T-helper 17 cell (primary cell): ENCODE data around the gene FHIT. TPM values are rescaled to one million over a fixed set of nuclear protein-coding genes. Genes with fewer than 3 reads are reported as not detected.

Experiments
- ATAC-seq: fragments of 150-1000 bp; cut with Tn5 transposase; 2 replicates; pipeline ENCODE4 v1.10.0; 2021; ENCODE audit warnings: mild to moderate bottlenecking, moderate library complexity
- DNase-seq, 3 donors: peaks; one replicate each; pipeline versions ENCODE4 v3.0.0 to v3.0.0-alpha.2; 2020 to 2021
- H3K9me3 ChIP-seq: one replicate; pipeline ENCODE4 v1.7.0; 2013; ENCODE audit warnings: low read length, mild to moderate bottlenecking; ENCODE audit not compliant: control insufficient read depth, poor library complexity, severe bottlenecking
- H3K27ac Mint-ChIP-seq: one replicate; pipeline ENCODE4 v1.8.0; 2022; ENCODE audit warnings: mild to moderate bottlenecking, moderate library complexity, mixed read lengths
- H3K27me3 Mint-ChIP-seq: one replicate; pipeline ENCODE4 v1.8.0; 2022; ENCODE audit warnings: mixed read lengths
- H3K36me3 Mint-ChIP-seq: one replicate; pipeline ENCODE4 v1.8.0; 2022; ENCODE audit warnings: low read depth, mixed read lengths
- H3K4me1 Mint-ChIP-seq: one replicate; pipeline ENCODE4 v1.8.0; 2022; ENCODE audit warnings: mild to moderate bottlenecking, mixed read lengths
- H3K4me3 Mint-ChIP-seq: one replicate; pipeline ENCODE4 v1.8.0; 2022; ENCODE audit warnings: mild to moderate bottlenecking, moderate library complexity, mixed read lengths
- total RNA-seq, 4 donors: library from RNA in 2 of 4; stranded (reverse) in 2 of 4; gene quantifications; one replicate each; pipeline ENCODE4 v1.2.3 and lab custom pipeline; 2022 to 2026

Gene FHIT
- total RNA-seq, 2 donors from 2014 or later = 18.8 to 28.6 TPM

- no peak overlapping the region for H3K27ac Mint-ChIP-seq
- no peaks in the 10 kb centered on the region for H3K27me3 Mint-ChIP-seq
- DNase-seq (no peak), ATAC-seq (no peak)
- no peak overlapping the region for H3K4me3 Mint-ChIP-seq
- H3K36me3 Mint-ChIP-seq = no peaks in the 10 kb centered on the region
- no peaks in the 10 kb centered on the region for H3K9me3 ChIP-seq
- H3K4me1 Mint-ChIP-seq = no peaks in the 10 kb centered on the region
These were observed 824.1 kb downstream of the FHIT start for GRCh38 chr3:60427109-60427508.

GRCh38 chr3:60424942-60425341, 826.3 kb downstream of the FHIT start:
- no peak overlapping the region for H3K4me3 Mint-ChIP-seq
- no peak for DNase-seq
- H3K4me1 Mint-ChIP-seq = no peaks in the 10 kb centered on the region
- H3K36me3 Mint-ChIP-seq = no peaks in the 10 kb centered on the region
- no peaks in the 10 kb centered on the region for H3K27me3 Mint-ChIP-seq
- no peak for ATAC-seq
- no peaks in the 10 kb centered on the region for H3K9me3 ChIP-seq
- H3K27ac Mint-ChIP-seq = no peak overlapping the region

- DNase-seq (no peak), ATAC-seq (no peak)
- no peaks in the 10 kb centered on the region for H3K9me3 ChIP-seq
- Mint-ChIP-seq H3K27me3 (no peaks in the 10 kb centered on the region), H3K4me1 (no peaks in the 10 kb centered on the region), H3K4me3 (no peak overlapping the region), H3K36me3 (no peaks in the 10 kb centered on the region), H3K27ac (no peak overlapping the region)
These were observed 827.2 kb downstream of the FHIT start for GRCh38 chr3:60424034-60424433.

- DNase-seq = no peak
- Mint-ChIP-seq H3K4me3 (no peak overlapping the region), H3K36me3 (no peaks in the 10 kb centered on the region), H3K4me1 (no peaks in the 10 kb centered on the region), H3K27ac (no peak overlapping the region), H3K27me3 (no peaks in the 10 kb centered on the region)
- no peaks in the 10 kb centered on the region for H3K9me3 ChIP-seq
- no peak for ATAC-seq
These were observed 827.7 kb downstream of the FHIT start for GRCh38 chr3:60423556-60423955.

GRCh38 chr3:60421749-60422446, 829.4 kb downstream of the FHIT start:
- H3K9me3 ChIP-seq = no peaks in the 10 kb centered on the region
- Mint-ChIP-seq H3K4me3 (no peak overlapping the region), H3K27ac (no peak overlapping the region), H3K27me3 (no peaks in the 10 kb centered on the region), H3K36me3 (no peaks in the 10 kb centered on the region), H3K4me1 (no peaks in the 10 kb centered on the region)
- ATAC-seq = no peak
- no peak for DNase-seq

- Mint-ChIP-seq H3K27ac (no peak overlapping the region), H3K36me3 (no peaks in the 10 kb centered on the region)
These were observed 833.7 kb downstream of the FHIT start for GRCh38 chr3:60417576-60417975.

GRCh38 chr3:60414011-60414410, 837.2 kb downstream of the FHIT start:
- Mint-ChIP-seq H3K27ac (no peak overlapping the region), H3K36me3 (no peaks in the 10 kb centered on the region), H3K4me3 (no peak overlapping the region), H3K27me3 (no peaks in the 10 kb centered on the region), H3K4me1 (no peaks in the 10 kb centered on the region)
- DNase-seq = no peak
- ATAC-seq = no peak
- no peaks in the 10 kb centered on the region for H3K9me3 ChIP-seq

More at GRCh38 chr3:60417576-60417975, 833.7 kb downstream of the FHIT start:
- Mint-ChIP-seq H3K4me1 (no peaks in the 10 kb centered on the region), H3K27me3 (no peaks in the 10 kb centered on the region), H3K4me3 (no peak overlapping the region)
- no peak for ATAC-seq
- DNase-seq = no peak
- H3K9me3 ChIP-seq = no peaks in the 10 kb centered on the region

GRCh38 chr3:60413551-60413950, 837.7 kb downstream of the FHIT start:
- ATAC-seq = no peak
- Mint-ChIP-seq H3K27ac (no peak overlapping the region), H3K36me3 (no peaks in the 10 kb centered on the region), H3K4me1 (no peaks in the 10 kb centered on the region), H3K4me3 (no peak overlapping the region), H3K27me3 (no peaks in the 10 kb centered on the region)
- no peak for DNase-seq
- no peaks in the 10 kb centered on the region for H3K9me3 ChIP-seq

GRCh38 chr3:60403866-60404265, 847.4 kb downstream of the FHIT start:
- no peak for DNase-seq
- H3K27me3 Mint-ChIP-seq = peaks cover 5% of the 10 kb centered on the region
- H3K4me1 Mint-ChIP-seq = no peaks in the 10 kb centered on the region
- H3K4me3 Mint-ChIP-seq = no peak overlapping the region
- no peaks in the 10 kb centered on the region for H3K36me3 Mint-ChIP-seq
- H3K27ac Mint-ChIP-seq = no peak overlapping the region
- H3K9me3 ChIP-seq = no peaks in the 10 kb centered on the region
- ATAC-seq = no peak

GRCh38 chr3:60402931-60403330, 848.3 kb downstream of the FHIT start:
- peaks cover 5% of the 10 kb centered on the region for H3K27me3 Mint-ChIP-seq
- no peaks in the 10 kb centered on the region for H3K4me1 Mint-ChIP-seq
- DNase-seq (no peak), ATAC-seq (no peak)
- H3K9me3 ChIP-seq = no peaks in the 10 kb centered on the region
- H3K4me3 Mint-ChIP-seq = no peak overlapping the region
- H3K36me3 Mint-ChIP-seq = no peaks in the 10 kb centered on the region
- H3K27ac Mint-ChIP-seq = no peak overlapping the region

GRCh38 chr3:60399861-60400845, 851.1 kb downstream of the FHIT start:
- Mint-ChIP-seq H3K36me3 (no peaks in the 10 kb centered on the region), H3K27me3 (peaks cover 5% of the 10 kb centered on the region), H3K4me3 (no peak overlapping the region), H3K4me1 (no peaks in the 10 kb centered on the region), H3K27ac (no peak overlapping the region)
- H3K9me3 ChIP-seq = no peaks in the 10 kb centered on the region
- DNase-seq = no peak
- no peak for ATAC-seq

- H3K9me3 ChIP-seq = no peaks in the 10 kb centered on the region
- ATAC-seq (no peak), DNase-seq (no peak)
- no peaks in the 10 kb centered on the region for H3K4me1 Mint-ChIP-seq
- no peaks in the 10 kb centered on the region for H3K36me3 Mint-ChIP-seq
- peaks cover 5% of the 10 kb centered on the region for H3K27me3 Mint-ChIP-seq
- H3K27ac Mint-ChIP-seq = no peak overlapping the region
- no peak overlapping the region for H3K4me3 Mint-ChIP-seq
These were observed 852.0 kb downstream of the FHIT start for GRCh38 chr3:60399292-60399691.

GRCh38 chr3:60395173-60395762, 856.0 kb downstream of the FHIT start:
- Mint-ChIP-seq H3K36me3 (no peaks in the 10 kb centered on the region), H3K27me3 (no peaks in the 10 kb centered on the region), H3K27ac (no peak overlapping the region), H3K4me3 (no peak overlapping the region), H3K4me1 (no peaks in the 10 kb centered on the region)
- ATAC-seq (no peak), DNase-seq (no peak)
- H3K9me3 ChIP-seq = no peaks in the 10 kb centered on the region
